ENCODE results near the gene PHACTR4. TPM values are rescaled to one million over a fixed set of nuclear protein-coding genes. Genes with fewer than 3 reads are reported as not detected.

Gene PHACTR4
- total and polyA plus RNA-seq, 2 of the 13 experiments (the other 11 are each of a cell fraction or from before 2014, with no cell fraction given), result 13.9 to 17.1 TPM

GRCh38 chr1:28518000-28518744, 148.6 kb downstream of the PHACTR4 start (continued):
- no peak for TF ChIP-seq ZNF646 (CRISPR knock-in tag; IDR thresholded peaks at IDR 0.05)
- TF ChIP-seq YEATS2 (CRISPR knock-in tag; IDR thresholded peaks at IDR 0.05; ENCODE audit: borderline replicate concordance), result 0 out of 2 replicates have a peak, but pooled peaks have one; percentile 45
- no peak for TF ChIP-seq ZNF44 (CRISPR knock-in tag; IDR thresholded peaks at IDR 0.05)
- no peak for TF ChIP-seq ZBTB7B (CRISPR knock-in tag; IDR thresholded peaks at IDR 0.05)
- TF ChIP-seq ZNF644 (CRISPR knock-in tag; IDR thresholded peaks at IDR 0.05; ENCODE audit: low read depth), result no peak
- no peak for TF ChIP-seq PHB2 (IDR thresholded peaks at IDR 0.05; ENCODE audit: partially characterized antibody)
- no peak for TF ChIP-seq JUND (CRISPR knock-in tag; IDR thresholded peaks at IDR 0.05)
- TF ChIP-seq ATRX (CRISPR knock-in tag; IDR thresholded peaks at IDR 0.05; ENCODE audit: borderline replicate concordance), result no peak
- TF ChIP-seq SMAD9 (CRISPR knock-in tag; IDR thresholded peaks at IDR 0.05), result no peak
- peak; percentile 62; the same call in 1 of the 2 replicates for TF ChIP-seq CBFB (CRISPR knock-in tag; IDR thresholded peaks at IDR 0.05)
- TF ChIP-seq, protein P1, sequence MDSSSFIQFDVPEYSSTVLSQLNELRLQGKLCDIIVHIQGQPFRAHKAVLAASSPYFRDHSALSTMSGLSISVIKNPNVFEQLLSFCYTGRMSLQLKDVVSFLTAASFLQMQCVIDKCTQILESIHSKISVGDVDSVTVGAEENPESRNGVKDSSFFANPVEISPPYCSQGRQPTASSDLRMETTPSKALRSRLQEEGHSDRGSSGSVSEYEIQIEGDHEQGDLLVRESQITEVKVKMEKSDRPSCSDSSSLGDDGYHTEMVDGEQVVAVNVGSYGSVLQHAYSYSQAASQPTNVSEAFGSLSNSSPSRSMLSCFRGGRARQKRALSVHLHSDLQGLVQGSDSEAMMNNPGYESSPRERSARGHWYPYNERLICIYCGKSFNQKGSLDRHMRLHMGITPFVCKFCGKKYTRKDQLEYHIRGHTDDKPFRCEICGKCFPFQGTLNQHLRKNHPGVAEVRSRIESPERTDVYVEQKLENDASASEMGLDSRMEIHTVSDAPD (CRISPR knock-in tag; IDR thresholded peaks at IDR 0.05), result no peak
- TF ChIP-seq GLI4 (CRISPR knock-in tag; IDR thresholded peaks at IDR 0.05; ENCODE audit: borderline replicate concordance), result no peak
- no peak for TF ChIP-seq ZBTB33 (CRISPR knock-in tag; IDR thresholded peaks at IDR 0.05)
- TF ChIP-seq, protein P2, sequence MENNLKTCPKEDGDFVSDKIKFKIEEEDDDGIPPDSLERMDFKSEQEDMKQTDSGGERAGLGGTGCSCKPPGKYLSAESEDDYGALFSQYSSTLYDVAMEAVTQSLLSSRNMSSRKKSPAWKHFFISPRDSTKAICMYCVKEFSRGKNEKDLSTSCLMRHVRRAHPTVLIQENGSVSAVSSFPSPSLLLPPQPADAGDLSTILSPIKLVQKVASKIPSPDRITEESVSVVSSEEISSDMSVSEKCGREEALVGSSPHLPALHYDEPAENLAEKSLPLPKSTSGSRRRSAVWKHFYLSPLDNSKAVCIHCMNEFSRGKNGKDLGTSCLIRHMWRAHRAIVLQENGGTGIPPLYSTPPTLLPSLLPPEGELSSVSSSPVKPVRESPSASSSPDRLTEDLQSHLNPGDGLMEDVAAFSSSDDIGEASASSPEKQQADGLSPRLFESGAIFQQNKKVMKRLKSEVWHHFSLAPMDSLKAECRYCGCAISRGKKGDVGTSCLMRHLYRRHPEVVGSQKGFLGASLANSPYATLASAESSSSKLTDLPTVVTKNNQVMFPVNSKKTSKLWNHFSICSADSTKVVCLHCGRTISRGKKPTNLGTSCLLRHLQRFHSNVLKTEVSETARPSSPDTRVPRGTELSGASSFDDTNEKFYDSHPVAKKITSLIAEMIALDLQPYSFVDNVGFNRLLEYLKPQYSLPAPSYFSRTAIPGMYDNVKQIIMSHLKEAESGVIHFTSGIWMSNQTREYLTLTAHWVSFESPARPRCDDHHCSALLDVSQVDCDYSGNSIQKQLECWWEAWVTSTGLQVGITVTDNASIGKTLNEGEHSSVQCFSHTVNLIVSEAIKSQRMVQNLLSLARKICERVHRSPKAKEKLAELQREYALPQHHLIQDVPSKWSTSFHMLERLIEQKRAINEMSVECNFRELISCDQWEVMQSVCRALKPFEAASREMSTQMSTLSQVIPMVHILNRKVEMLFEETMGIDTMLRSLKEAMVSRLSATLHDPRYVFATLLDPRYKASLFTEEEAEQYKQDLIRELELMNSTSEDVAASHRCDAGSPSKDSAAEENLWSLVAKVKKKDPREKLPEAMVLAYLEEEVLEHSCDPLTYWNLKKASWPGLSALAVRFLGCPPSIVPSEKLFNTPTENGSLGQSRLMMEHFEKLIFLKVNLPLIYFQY (CRISPR knock-in tag; IDR thresholded peaks at IDR 0.05; ENCODE audit: borderline replicate concordance), result peak; percentile 66
- TF ChIP-seq, protein P3, sequence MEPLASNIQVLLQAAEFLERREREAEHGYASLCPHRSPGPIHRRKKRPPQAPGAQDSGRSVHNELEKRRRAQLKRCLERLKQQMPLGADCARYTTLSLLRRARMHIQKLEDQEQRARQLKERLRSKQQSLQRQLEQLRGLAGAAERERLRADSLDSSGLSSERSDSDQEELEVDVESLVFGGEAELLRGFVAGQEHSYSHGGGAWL (CRISPR knock-in tag; IDR thresholded peaks at IDR 0.05), result peak; percentile 64
